ENCODE results near the gene HOXA5.

Gene HOXA5

DNA sequence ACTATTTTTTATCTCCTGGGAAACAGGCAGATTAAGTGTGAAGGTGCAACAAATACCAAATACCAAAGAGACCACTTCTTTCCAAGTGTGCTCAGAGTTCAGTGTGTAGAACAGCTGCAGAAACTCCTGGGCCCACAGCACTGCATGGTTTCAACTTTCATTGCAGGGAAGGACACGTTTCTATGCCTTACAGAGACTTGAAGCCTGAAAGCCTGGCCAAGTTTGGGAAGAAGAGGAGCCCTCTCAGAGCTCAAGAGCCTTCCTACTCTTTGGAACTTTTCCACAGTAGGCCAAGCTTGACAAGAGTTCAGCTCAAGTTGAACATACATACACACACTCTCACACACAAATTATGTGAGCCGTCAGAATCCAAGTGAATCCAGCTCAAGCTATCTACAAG lies 15.4 kb downstream of the HOXA5 start:
- Histone ChIP-seq H3K27me3 (ENCODE audit: insufficient read depth, poor library complexity, severe bottlenecking) (peaks cover 4% of the 10 kb centered on the region), H3K4me3 (replicated peaks; ENCODE audit: insufficient read depth, low read length) (no peak overlapping the region), H3K27ac (replicated peaks) (no peak overlapping the region)
- TF ChIP-seq POLR2AphosphoS5 (IDR thresholded peaks at IDR 0.05; ENCODE audit: low read depth) (no peak), GABPA (IDR thresholded peaks at IDR 0.05; ENCODE audit: low read depth) (no peak), SPI1 (IDR thresholded peaks at IDR 0.05; ENCODE audit: borderline replicate concordance, low read depth) (no peak), CTCF (IDR thresholded peaks at IDR 0.05; ENCODE audit: insufficient read depth, low read length) (no peak)
- TF ChIP-seq, protein P1, sequence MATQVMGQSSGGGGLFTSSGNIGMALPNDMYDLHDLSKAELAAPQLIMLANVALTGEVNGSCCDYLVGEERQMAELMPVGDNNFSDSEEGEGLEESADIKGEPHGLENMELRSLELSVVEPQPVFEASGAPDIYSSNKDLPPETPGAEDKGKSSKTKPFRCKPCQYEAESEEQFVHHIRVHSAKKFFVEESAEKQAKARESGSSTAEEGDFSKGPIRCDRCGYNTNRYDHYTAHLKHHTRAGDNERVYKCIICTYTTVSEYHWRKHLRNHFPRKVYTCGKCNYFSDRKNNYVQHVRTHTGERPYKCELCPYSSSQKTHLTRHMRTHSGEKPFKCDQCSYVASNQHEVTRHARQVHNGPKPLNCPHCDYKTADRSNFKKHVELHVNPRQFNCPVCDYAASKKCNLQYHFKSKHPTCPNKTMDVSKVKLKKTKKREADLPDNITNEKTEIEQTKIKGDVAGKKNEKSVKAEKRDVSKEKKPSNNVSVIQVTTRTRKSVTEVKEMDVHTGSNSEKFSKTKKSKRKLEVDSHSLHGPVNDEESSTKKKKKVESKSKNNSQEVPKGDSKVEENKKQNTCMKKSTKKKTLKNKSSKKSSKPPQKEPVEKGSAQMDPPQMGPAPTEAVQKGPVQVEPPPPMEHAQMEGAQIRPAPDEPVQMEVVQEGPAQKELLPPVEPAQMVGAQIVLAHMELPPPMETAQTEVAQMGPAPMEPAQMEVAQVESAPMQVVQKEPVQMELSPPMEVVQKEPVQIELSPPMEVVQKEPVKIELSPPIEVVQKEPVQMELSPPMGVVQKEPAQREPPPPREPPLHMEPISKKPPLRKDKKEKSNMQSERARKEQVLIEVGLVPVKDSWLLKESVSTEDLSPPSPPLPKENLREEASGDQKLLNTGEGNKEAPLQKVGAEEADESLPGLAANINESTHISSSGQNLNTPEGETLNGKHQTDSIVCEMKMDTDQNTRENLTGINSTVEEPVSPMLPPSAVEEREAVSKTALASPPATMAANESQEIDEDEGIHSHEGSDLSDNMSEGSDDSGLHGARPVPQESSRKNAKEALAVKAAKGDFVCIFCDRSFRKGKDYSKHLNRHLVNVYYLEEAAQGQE (IDR thresholded peaks at IDR 0.05; ENCODE audit: insufficient replicate concordance, low read depth): no peak
- DNase-seq (ENCODE audit: low read depth in 1 of 2, low spot score in 1 of 2): no peak

- no peak overlapping the region for H3K27ac ChIP-seq (replicated peaks)
- peaks cover 4% of the 10 kb centered on the region for H3K27me3 ChIP-seq (ENCODE audit: insufficient read depth, poor library complexity, severe bottlenecking)
- H3K4me3 ChIP-seq (replicated peaks; ENCODE audit: insufficient read depth, low read length): no peak overlapping the region
- no peak for DNase-seq (ENCODE audit: low read depth in 1 of 2, low spot score in 1 of 2)
- TF ChIP-seq, protein P1 (IDR thresholded peaks at IDR 0.05; ENCODE audit: insufficient replicate concordance, low read depth): no peak
- TF ChIP-seq SPI1 (IDR thresholded peaks at IDR 0.05; ENCODE audit: borderline replicate concordance, low read depth) (no peak), GABPA (IDR thresholded peaks at IDR 0.05; ENCODE audit: low read depth) (no peak), CTCF (IDR thresholded peaks at IDR 0.05; ENCODE audit: insufficient read depth, low read length) (no peak), POLR2AphosphoS5 (IDR thresholded peaks at IDR 0.05; ENCODE audit: low read depth) (no peak)
Measured at GRCh38 chr7:27126596-27127327, 16.7 kb downstream of the HOXA5 start.

- TF ChIP-seq POLR2AphosphoS5 (IDR thresholded peaks at IDR 0.05; ENCODE audit: low read depth) (no peak), CTCF (IDR thresholded peaks at IDR 0.05; ENCODE audit: insufficient read depth, low read length) (no peak), GABPA (IDR thresholded peaks at IDR 0.05; ENCODE audit: low read depth) (no peak), SPI1 (IDR thresholded peaks at IDR 0.05; ENCODE audit: borderline replicate concordance, low read depth) (no peak)
- TF ChIP-seq, protein P1 (IDR thresholded peaks at IDR 0.05; ENCODE audit: insufficient replicate concordance, low read depth): no peak
- H3K27me3 ChIP-seq (ENCODE audit: insufficient read depth, poor library complexity, severe bottlenecking): peaks cover 4% of the 10 kb centered on the region
- H3K4me3 ChIP-seq (replicated peaks; ENCODE audit: insufficient read depth, low read length): no peak overlapping the region
- DNase-seq (ENCODE audit: low read depth in 1 of 2, low spot score in 1 of 2): no peak
- H3K27ac ChIP-seq (replicated peaks): no peak overlapping the region
Measured at GRCh38 chr7:27125986-27126394, 17.5 kb downstream of the HOXA5 start.

Data from HL-60 (cell line).